22Rv1 (cell line): ENCODE results near the gene KISS1.

Experiments used
- CTCF ChIP-seq: fragments of 450-650 bp; IDR thresholded peaks from 2 replicates; pipeline ENCODE4 v1.5.1; 2017; ENCODE audit warnings: mild to moderate bottlenecking
- ZFX ChIP-seq: fragments of 450-650 bp; IDR thresholded peaks from 2 replicates; pipeline ENCODE4 v1.6.1; 2017; ENCODE audit warnings: antibody characterized with exemption, borderline replicate concordance

- TF ChIP-seq CTCF (no peak), ZFX (no peak)
Observed at GRCh38 chr1:204198348-204199340, 2.4 kb upstream of the KISS1 start.
